GM12864 (cell line): ENCODE measurements around the gene MTX1.

ENCODE experiments used
- DNase-seq: peaks from one replicate; pipeline ENCODE4 v3.0.0-alpha.2; 2011; ENCODE audit warnings: low read depth
- H3K4me3 ChIP-seq: 2 replicates; pipeline ENCODE4 v1.5.1; 2011; ENCODE audit warnings: mild to moderate bottlenecking, low read depth, low read length, control low read depth
- TF ChIP-seq, protein P1 (sequence below): IDR thresholded peaks from 2 replicates; pipeline ENCODE4 v1.5.1; 2011; ENCODE audit warnings: low read depth, mild to moderate bottlenecking, moderate library complexity, low read length, control low read depth, inconsistent platforms; ENCODE audit errors: missing control alignments

The MTX1 gene

DNA sequence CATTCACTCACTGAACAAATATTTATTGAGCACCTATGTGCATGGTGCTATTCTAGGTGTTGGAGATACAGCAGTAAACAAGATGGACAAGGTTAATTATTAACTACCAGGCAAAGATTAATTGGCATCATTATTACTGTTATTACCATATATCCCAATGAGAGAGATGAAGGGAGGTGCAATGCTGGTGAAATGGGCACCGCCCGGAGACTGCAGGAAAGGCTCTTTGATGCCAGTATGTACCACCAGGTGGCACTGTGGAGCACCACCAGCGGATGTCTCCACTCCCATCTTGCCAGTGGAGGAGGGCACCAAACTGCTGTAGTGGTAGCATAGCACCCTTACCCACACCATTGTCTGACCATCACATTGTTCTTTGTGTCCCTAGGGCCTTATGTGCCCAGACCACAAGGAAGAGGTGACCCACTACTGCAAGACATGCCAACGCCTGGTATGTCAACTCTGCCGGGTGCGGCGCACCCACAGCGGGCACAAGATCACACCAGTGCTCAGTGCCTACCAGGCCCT, 31.9 kb upstream of the MTX1 start:
- TF ChIP-seq, protein P1, sequence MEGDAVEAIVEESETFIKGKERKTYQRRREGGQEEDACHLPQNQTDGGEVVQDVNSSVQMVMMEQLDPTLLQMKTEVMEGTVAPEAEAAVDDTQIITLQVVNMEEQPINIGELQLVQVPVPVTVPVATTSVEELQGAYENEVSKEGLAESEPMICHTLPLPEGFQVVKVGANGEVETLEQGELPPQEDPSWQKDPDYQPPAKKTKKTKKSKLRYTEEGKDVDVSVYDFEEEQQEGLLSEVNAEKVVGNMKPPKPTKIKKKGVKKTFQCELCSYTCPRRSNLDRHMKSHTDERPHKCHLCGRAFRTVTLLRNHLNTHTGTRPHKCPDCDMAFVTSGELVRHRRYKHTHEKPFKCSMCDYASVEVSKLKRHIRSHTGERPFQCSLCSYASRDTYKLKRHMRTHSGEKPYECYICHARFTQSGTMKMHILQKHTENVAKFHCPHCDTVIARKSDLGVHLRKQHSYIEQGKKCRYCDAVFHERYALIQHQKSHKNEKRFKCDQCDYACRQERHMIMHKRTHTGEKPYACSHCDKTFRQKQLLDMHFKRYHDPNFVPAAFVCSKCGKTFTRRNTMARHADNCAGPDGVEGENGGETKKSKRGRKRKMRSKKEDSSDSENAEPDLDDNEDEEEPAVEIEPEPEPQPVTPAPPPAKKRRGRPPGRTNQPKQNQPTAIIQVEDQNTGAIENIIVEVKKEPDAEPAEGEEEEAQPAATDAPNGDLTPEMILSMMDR: peak; percentile 94
- DNase-seq: no peak
- no peak overlapping the region for H3K4me3 ChIP-seq

DNA sequence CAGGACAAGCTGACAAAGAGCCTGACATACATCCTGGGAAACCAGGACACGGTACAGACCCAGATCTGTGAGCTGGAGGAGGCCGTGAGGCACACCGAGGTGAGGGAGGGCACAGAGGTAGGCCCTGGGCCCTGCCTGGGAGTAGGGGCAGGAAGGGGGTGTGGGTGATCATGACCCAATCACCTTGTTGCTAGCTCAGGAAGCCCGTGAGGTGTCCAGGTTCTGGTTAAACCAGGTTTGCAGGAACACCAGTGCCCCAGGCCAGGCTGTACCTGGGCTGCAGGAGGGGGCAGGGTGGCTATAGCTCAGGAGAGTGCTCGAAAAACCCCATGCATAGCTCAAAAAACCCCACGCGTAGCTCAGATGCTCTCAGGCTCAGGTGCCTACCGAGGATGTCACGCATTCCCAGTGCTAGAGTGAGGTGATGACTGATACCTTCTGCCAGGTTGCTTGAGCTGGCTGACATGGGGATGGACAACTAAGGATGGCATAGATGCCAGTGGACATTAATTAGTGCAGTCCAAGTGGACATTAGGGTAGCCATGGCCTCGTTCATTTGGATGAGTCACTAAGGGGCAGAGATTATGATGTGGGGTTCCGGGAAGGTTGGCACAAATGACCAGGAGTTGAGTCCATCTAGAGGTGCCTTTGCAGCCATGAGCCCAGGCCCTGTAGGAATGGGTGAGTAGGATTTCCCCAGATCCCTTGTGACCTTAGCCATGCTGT, 31.1 kb upstream of the MTX1 start:
- H3K4me3 ChIP-seq: no peak overlapping the region
- DNase-seq: no peak
- TF ChIP-seq, protein P1: no peak

DNA sequence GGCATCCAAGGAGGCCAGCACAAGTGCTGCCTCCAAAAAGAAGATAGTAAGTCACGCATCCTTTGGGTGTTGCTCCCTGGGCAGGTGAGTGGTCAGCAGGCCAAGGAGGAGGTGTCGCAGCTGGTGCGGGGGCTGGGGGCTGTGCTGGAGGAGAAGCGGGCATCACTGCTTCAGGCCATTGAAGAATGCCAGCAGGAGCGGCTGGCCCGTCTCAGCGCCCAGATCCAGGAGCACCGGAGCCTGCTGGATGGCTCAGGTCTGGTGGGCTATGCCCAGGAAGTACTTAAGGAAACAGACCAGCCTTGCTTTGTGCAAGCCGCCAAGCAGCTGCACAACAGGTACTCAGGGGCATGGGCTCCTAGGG, 30.6 kb upstream of the MTX1 start:
- no peak overlapping the region for H3K4me3 ChIP-seq
- TF ChIP-seq, protein P1: no peak
- DNase-seq: no peak

DNA sequence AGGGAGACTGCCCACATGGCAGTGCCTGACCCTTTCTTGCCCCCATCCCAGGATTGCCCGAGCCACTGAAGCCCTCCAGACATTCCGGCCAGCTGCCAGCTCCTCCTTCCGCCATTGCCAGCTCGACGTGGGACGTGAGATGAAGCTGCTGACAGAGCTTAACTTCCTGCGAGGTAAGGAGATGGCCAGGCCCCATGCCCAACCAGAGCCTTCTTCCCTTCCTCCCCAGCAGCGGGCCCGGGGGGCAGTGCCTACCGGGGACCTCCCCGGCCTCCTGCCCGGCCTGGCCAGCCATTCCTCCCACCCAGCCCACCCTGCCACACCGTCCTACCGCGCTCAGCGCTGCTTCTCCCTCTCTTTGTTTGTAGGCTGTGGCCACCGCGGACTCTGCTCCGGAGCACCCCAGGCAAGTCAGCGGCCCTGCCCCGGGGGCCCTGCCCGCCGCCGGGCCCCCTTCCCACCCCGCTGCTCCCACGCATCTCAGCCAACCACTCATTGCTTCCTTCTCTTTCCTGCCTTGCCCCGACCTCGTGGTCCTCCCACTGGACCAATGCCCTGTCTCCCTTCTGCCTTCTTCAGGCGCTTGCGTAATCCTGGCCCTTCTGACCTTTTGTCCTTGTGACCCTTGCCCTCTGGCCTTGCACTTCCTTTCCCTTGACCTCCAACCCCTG, 29.9 kb upstream of the MTX1 start:
- TF ChIP-seq, protein P1: no peak
- H3K4me3 ChIP-seq: no peak overlapping the region
- DNase-seq: no peak

DNA sequence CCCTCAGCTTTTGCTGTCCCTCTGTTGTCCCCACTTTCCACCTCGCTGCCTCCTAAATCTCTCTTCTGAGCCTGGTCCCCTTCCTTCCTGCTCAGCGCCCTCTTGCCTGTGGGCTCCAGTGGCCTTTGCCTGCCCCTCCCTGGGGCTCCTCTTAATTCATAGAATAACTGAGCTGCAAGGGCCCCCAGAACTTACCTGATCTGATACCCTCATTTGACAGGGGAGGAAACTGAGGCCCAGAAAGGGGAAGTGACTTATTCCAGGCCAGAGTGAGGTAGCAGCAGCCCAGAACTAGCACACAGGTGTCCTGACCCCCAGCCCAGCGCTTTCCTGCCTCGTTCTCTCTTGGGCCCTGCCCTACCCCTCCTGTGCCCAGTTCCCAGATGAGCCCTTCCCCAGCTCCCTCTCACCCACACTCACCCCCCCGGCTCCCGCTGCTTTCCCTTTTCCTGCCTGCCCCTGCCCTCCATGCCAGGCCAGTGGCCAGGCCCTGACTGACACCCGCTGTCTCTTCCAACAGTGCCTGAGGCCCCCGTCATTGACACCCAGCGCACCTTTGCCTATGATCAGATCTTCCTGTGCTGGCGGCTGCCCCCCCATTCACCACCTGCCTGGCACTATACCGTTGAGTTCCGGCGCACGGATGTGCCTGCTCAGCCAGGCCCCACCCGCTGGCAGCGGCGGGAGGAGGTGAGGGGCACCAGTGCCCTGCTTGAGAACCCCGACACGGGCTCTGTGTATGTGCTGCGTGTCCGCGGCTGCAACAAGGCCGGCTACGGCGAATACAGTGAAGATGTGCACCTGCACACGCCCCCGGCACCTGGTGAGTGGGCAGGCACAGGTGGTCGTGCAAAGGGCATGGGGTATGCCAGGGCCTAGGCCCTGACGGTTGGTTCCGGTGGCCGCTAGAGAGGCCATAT, 29.1 kb upstream of the MTX1 start:
- no peak overlapping the region for H3K4me3 ChIP-seq
- no peak for DNase-seq
- TF ChIP-seq, protein P1: no peak

DNA sequence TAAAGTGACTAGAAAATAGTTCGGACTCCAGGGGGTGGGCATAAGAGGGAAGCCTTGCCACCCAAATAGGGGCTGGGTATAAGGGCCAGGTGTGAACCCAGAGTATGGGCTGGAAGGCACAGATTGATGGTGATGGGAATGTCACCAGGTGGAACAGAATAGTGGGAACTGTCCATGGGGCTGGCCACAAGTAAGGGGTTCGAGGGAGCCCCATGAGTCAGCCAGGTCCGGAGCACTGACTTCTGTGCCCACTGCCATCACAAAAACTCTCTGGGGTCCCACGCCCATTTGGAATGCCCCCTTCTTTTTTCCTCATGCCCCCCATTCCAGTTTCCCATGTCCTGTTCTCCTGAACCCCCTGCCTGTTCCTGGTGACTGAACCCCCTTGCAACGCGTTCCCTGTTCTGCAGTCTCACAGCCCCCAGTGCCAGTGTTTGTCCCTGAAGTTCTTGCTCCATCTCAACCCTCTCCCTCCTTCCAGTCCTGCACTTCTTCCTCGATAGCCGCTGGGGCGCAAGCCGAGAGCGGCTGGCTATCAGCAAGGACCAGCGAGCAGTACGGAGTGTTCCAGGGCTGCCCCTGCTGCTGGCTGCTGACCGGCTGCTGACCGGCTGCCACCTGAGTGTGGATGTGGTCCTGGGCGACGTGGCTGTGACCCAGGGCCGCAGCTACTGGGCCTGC, 27.0 kb upstream of the MTX1 start:
- TF ChIP-seq, protein P1: no peak
- DNase-seq: no peak

More for the DNA sequence above, 27.0 kb upstream of the MTX1 start:
- no peak overlapping the region for H3K4me3 ChIP-seq
